Hindlimb muscle (tissue), 1 donor: Measurements from ENCODE around the gene HIF1A. TPM values are rescaled to one million over a fixed set of nuclear protein-coding genes. Genes with fewer than 3 reads are reported as not detected.
"Not testable (repeated sequence)": the region's sequence is repeated elsewhere in the genome, so short reads cannot be mapped to it uniquely, and the experiment has no call there.

Experiments used
- DNase-seq: peaks from one replicate; pipeline ENCODE4 v3.0.0-alpha.2; 2013
- polyA plus RNA-seq: library from polyadenylated mRNA; unstranded; fragments of 120-200 nt; gene quantifications from one replicate; pipeline ENCODE4 v1.2.1, GENCODE V29; 2013; ENCODE audit not compliant: insufficient read length

HIF1A gene
- polyA plus RNA-seq, 1 donor, result 56.4 TPM

- no peak for DNase-seq
Measured at GRCh38 chr14:61749867-61750266, 54.6 kb downstream of the HIF1A start.

DNA sequence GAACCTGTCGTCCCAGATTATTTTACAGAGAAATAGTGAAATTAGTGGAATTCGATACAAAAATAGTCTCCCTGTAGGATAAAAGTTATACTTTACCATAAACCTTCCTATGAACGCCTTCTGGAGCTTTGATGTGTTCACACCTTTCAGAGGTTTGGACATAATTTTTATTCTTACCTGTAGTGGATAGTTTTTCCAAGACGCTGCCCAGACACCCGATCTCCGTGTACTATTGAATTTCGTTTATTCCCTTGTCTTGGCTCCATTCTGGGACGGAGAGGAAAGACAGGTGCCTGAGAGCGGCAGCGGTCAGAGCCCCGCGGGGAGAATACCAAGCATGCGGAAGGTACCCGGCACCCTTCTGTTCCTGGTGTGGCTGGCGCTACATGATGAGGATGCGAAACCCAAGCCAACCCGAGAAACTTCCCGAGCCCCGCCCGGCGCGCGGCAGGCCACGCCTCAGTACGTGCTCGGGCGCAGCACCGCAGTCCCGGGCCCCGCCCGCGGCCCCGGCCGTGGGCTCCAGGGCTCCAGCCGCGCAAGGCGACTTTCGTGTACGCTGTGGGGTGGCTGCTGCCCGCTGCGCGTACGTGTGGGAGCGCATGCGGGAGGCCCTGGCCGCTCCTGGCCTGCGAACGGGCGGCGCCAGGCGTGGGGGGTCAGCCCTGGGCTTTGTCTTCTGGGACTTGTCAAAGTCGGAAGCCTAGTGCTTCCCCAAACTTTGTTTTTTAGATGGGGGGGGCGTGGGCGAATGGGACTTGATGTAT is 55.6 kb downstream of the HIF1A start:
- peak; percentile 66 for DNase-seq

DNA sequence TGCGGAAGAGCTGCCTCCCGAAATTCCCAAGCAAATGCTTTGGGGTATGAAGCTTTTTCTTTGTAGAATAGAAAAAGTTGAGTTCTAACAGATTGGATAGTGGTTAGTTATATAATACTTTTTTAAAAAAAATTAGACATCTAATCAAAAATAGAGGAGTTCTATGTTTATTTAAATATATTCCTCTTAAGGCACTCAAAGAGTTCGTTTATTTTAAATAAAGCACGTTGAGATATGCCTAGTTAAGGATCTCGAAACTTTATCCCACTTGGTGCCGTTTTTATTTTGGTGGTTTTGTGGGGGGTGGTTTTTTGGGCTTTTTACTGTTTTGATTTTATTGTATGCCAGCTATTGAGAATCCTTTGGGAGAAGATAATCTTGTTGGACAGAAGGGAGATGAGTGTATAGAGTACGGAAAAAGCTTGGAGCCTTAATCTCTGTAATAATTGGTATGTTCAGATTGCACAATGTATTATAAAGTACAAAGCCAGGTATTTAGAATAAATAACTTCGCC is 56.2 kb downstream of the HIF1A start:
- no peak for DNase-seq

GRCh38 chr14:61752626-61753025 is 57.3 kb downstream of the HIF1A start:
- no peak for DNase-seq

- DNase-seq, result no peak
Measured at GRCh38 chr14:61753631-61754030, 58.3 kb downstream of the HIF1A start.

DNA sequence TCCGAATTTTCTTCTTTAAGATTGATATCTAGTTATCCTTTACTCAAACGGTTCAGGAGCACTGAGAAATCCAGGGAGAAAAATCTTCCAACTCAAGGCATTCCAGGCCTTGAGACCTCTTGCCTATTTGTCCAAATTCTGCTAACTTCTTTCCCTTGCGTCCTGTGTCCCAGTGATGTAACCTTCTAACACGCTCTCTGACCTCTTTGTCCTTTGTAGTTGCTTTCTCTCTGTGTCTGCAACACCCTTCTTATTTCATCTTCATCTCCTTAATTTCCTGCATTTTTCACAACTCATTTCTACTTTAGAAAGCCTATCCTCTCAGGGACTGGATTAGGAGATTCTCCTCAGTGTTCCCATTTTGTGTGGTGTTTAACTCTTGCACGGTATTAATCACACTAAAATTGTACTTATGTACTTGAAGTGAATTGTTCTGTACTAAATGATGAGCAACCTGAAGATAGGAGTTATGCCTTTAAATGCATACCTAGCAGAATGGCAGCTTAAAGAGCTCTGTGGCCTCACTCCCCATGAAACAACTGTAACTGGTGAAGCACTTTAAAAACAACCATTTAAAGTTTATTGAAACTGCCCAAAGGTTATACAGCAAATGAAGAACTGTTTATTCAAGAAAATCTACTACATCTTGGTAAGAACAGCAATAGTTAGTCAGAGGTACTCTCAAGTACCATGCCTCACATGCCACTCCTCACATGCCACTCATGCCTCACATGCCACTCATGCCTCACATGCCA is 59.5 kb downstream of the HIF1A start:
- DNase-seq, result no peak

DNA sequence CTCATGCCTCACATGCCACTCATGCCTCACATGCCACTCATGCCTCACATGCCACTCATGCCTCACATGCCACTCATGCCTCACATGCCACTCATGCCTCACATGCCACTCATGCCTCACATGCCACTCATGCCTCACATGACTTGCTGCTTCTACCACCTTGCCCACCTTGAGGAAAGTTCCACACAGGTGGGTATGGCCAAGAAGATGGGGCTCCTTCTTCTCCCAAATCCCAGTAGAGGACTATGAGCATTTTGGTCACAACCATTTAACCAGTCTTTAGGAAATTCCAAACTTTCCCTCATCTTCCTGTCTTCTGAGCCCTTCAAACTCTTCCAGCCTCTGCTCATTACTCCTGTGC is 60.0 kb downstream of the HIF1A start:
- not testable (repeated sequence) for DNase-seq

GRCh38 chr14:61756135-61756534 is 60.8 kb downstream of the HIF1A start:
- no peak for DNase-seq

- DNase-seq, result no peak
Measured at GRCh38 chr14:61759878-61760277, 64.6 kb downstream of the HIF1A start.

GRCh38 chr14:61761557-61761956 is 66.2 kb downstream of the HIF1A start:
- no peak for DNase-seq

GRCh38 chr14:61761959-61762786 is 66.9 kb downstream of the HIF1A start, which contains the start of gene SNAPC1:
Gene SNAPC1, plus strand, starts transcription at chr14:61762420. Its CDS starts 41 bp downstream, at chr14:61762461.
- DNase-seq, result peak; percentile 99

GRCh38 chr14:61764342-61765122 is 69.2 kb downstream of the HIF1A start:
- no peak for DNase-seq

- DNase-seq, result no peak
Measured at GRCh38 chr14:61765225-61765943, 70.1 kb downstream of the HIF1A start.

GRCh38 chr14:61766151-61766550 is 70.8 kb downstream of the HIF1A start:
- no peak for DNase-seq

DNA sequence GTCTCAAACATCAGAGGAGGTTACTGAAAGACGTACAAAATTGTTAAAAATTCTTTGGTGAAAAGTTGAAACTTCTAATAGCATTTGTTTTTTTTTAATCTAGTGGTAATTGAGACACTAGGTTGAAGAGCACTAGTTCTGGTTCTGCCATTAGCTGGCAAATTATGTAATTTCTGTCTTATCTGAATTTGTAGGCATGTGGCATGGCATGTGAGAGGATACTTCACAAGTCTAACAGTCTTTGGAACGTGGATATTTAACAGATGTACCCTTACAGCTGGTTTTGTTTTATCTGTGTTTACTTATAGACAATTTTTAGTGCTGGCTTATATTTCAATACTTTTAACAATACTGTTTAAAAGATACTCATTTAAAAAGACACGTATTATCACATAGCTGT is 72.9 kb downstream of the HIF1A start:
- DNase-seq, result no peak

DNA sequence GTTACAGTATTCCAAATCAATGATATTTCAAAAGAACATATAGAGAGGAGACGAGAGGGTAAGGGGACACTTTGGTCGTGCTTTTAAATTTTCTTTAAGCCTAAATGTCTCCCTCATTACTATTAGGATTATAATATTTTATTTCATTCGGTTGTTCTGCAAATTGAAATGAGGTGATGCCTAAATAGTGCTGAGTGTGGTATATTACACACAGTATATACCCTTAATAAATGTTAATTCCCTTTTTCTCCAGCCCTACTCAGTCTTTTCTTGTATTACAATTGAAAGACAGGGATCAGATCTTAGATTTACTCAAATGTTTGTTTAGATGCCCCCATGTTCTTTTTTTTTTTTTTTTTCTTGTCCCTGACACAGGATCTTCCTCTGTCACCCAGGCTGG is 74.6 kb downstream of the HIF1A start:
- DNase-seq, result no peak

- no peak for DNase-seq
Measured at GRCh38 chr14:61774861-61775260, 79.5 kb downstream of the HIF1A start.

GRCh38 chr14:61780125-61780524 is 84.8 kb downstream of the HIF1A start:
- no peak for DNase-seq

GRCh38 chr14:61797309-61797708 is 102.0 kb downstream of the HIF1A start:
- DNase-seq, result no peak
